NCI-H1048 (cell line): Measurements from ENCODE around the gene AMBRA1.

Source experiments
- DNase-seq: peaks from one replicate; lab custom pipeline; 2025; lab: John Stamatoyannopoulos, UW

AMBRA1 gene

GRCh38 chr11:46506483-46506791, 87.4 kb downstream of the AMBRA1 start:
- no peak for DNase-seq

- DNase-seq: no peak
These were observed 87.9 kb downstream of the AMBRA1 start for GRCh38 chr11:46505741-46506482.

GRCh38 chr11:46504817-46505613, 88.8 kb downstream of the AMBRA1 start:
- DNase-seq: no peak

- DNase-seq: no peak
These were observed 94.0 kb downstream of the AMBRA1 start for GRCh38 chr11:46499821-46500220.

GRCh38 chr11:46498968-46499367, 94.9 kb downstream of the AMBRA1 start:
- DNase-seq: no peak

- DNase-seq: no peak
These were observed 95.6 kb downstream of the AMBRA1 start for GRCh38 chr11:46498179-46498578.

GRCh38 chr11:46497498-46497897, 96.3 kb downstream of the AMBRA1 start:
- DNase-seq: no peak

- no peak for DNase-seq
These were observed 100.0 kb downstream of the AMBRA1 start for GRCh38 chr11:46493791-46494190.

- DNase-seq: no peak
These were observed 101.3 kb downstream of the AMBRA1 start for GRCh38 chr11:46492532-46492931.

- DNase-seq: no peak
These were observed 102.0 kb downstream of the AMBRA1 start for GRCh38 chr11:46491661-46492330.

- no peak for DNase-seq
These were observed 103.2 kb downstream of the AMBRA1 start for GRCh38 chr11:46490666-46491065.

- DNase-seq: no peak
These were observed 103.9 kb downstream of the AMBRA1 start for GRCh38 chr11:46489656-46490560.

GRCh38 chr11:46485856-46486443, 107.9 kb downstream of the AMBRA1 start:
- DNase-seq: no peak

- DNase-seq: no peak
These were observed 109.7 kb downstream of the AMBRA1 start for GRCh38 chr11:46484101-46484500.

- DNase-seq: no peak
These were observed 112.9 kb downstream of the AMBRA1 start for GRCh38 chr11:46480909-46481308.

- DNase-seq: no peak
These were observed 113.6 kb downstream of the AMBRA1 start for GRCh38 chr11:46480166-46480726.

- DNase-seq: no peak
These were observed 114.2 kb downstream of the AMBRA1 start for GRCh38 chr11:46479601-46480000.

GRCh38 chr11:46478196-46478595, 115.6 kb downstream of the AMBRA1 start:
- no peak for DNase-seq

GRCh38 chr11:46477136-46477535, 116.7 kb downstream of the AMBRA1 start:
- DNase-seq: no peak

- no peak for DNase-seq
These were observed 117.8 kb downstream of the AMBRA1 start for GRCh38 chr11:46475926-46476545.
